ENCODE data around the gene POR. TPM values are rescaled to one million over a fixed set of nuclear protein-coding genes. Genes with fewer than 3 reads are reported as not detected.

Gene POR
- total and polyA plus RNA-seq, 2 of the 8 experiments (the other 6 are each of a cell fraction or from before 2014, with no cell fraction given): 98.7 to 144 TPM

DNA sequence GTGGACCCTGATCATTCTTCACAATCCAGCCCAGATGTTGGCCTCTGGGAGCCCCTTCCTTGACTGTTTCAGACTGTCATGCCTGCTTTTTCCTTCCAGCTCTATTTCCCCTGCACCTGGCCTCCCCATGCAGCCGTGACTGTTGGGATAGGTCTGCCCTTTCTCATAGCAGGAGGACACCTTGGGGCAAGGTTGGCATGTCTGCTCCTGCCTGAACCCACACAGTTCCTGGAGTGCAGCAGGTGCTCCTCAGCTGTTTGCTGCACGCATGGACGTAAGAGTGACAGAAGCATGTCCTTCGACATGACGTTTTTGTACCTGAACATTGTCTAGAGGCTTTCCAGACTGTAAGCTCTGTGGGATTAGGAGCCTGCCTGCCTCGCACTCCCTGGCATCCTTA lies 24.0 kb downstream of the POR start:
- Histone ChIP-seq H3K18ac (ENCODE audit: extremely low read depth, low read length) (no peak overlapping the region), H3K14ac (ENCODE audit: insufficient read length) (no peak overlapping the region), H3K9ac (replicated peaks in 1 of 4; ENCODE audit: extremely low read depth in 1 of 4, low read depth in 3 of 4, low read length in 3 of 4) (no peak overlapping the region), H3K79me2 (ENCODE audit: control insufficient read depth in 1 of 2, insufficient read depth in 2 of 2, low read length in 2 of 2) (peaks cover 0 to 42% of the 10 kb centered on the region in 2 experiments; a peak in 2 of 4 replicates), H4K5ac (ENCODE audit: insufficient read length, low read depth, low read length) (no peak overlapping the region), H3K4ac (replicated peaks; ENCODE audit: insufficient read length, low read depth, low read length) (no peak overlapping the region), H3K23me2 (ENCODE audit: low read depth, low read length) (no peaks in the 10 kb centered on the region; the same call in 1 of the 2 replicates), H2AK5ac (ENCODE audit: low read depth, low read length) (peak overlapping the region; percentile 4; the same call in 1 of the 2 replicates), H2BK5ac (ENCODE audit: low read depth, low read length) (0 out of 2 replicates have a peak overlapping the region, but pooled peaks have one; percentile 20), H4K91ac (replicated peaks; ENCODE audit: insufficient read length, low read length) (no peak overlapping the region), H3K4me2 (ENCODE audit: insufficient read depth in 1 of 2, low read depth in 2 of 2, low read length in 2 of 2) (no peak overlapping the region), H2BK15ac (ENCODE audit: low read length) (no peak overlapping the region), H2BK12ac (ENCODE audit: low read depth, low read length) (no peak overlapping the region), H4K8ac (ENCODE audit: extremely low read depth, insufficient read depth, low read length) (no peak overlapping the region), H3K36me3 (ENCODE audit: control insufficient read depth in 2 of 4, insufficient read depth in 4 of 4, low read length in 3 of 4) (no peaks in the 10 kb centered on the region; a peak in 1 of 8 replicates), H3K27ac (ENCODE audit: low read depth, low read length) (no peak overlapping the region), H3K4me1 (replicated peaks in 1 of 4; ENCODE audit: control insufficient read depth in 3 of 4, insufficient read depth in 4 of 4, low read length in 3 of 4) (0 out of 7 replicates have a peak, but pooled peaks cover 0 to 2% (median 0%) of the 10 kb centered on the region in 4 experiments), H2BK20ac (ENCODE audit: low read length) (no peak overlapping the region), H3K79me1 (ENCODE audit: low read depth, low read length) (peaks cover 16% of the 10 kb centered on the region), H4K20me1 (replicated peaks in 1 of 2; ENCODE audit: control insufficient read depth in 1 of 2, insufficient read depth in 2 of 2, low read length in 2 of 2) (peaks cover 0 to 12% of the 10 kb centered on the region in 2 experiments), H3K9me3 (ENCODE audit: insufficient read depth in 2 of 2, low read depth in 1 of 2, low read length in 1 of 2) (no peaks in the 10 kb centered on the region), H3K27me3 (replicated peaks in 1 of 4; ENCODE audit: control insufficient read depth in 3 of 4, extremely low read depth in 1 of 4, insufficient read depth in 3 of 4, low read length in 3 of 4) (no peaks in the 10 kb centered on the region), H2AFZ (ENCODE audit: low read length) (no peak overlapping the region), H3K56ac (replicated peaks; ENCODE audit: insufficient read length, low read depth, low read length) (no peak overlapping the region), H3K4me3 (ENCODE audit: extremely low read depth in 1 of 4, insufficient read depth in 2 of 4, low read depth in 3 of 4, low read length in 4 of 4) (no peak overlapping the region), H3K23ac (ENCODE audit: insufficient read length) (no peak overlapping the region), H2BK120ac (replicated peaks; ENCODE audit: low read depth, low read length) (no peak overlapping the region)
- POLR2A ChIA-PET (ENCODE audit: partially characterized antibody): interaction anchor here (1.4 to 2.9 kb wide), 3 partner anchors 12 to 24 kb away, joined by 4 to 15 read pairs (median 9); partner anchors contain the start of gene POR
- TF ChIP-seq SRF (IDR thresholded peaks at IDR 0.05; ENCODE audit: low read depth, low read length) (no peak), TEAD4 (IDR thresholded peaks at IDR 0.05; ENCODE audit: low read depth, low read length) (no peak)
- CTCF ChIA-PET (ENCODE audit: partially characterized antibody): interaction anchor here (0.7 to 1.4 kb wide), 5 partner anchors 10 to 81 kb away, joined by 3 to 4 read pairs (median 3); no protein-coding TSS in a partner anchor
- no peak for DNase-seq (ENCODE audit: low read depth in 1 of 2, low spot score in 2 of 2)
- WGBS, 2 experiments (ENCODE audit: extremely low coverage in 1 of 2, insufficient coverage in 1 of 2, insufficient read length in 1 of 2, insufficient replicate concordance in 2 of 2, low coverage in 1 of 2, low lambda C conversion rate in 2 of 2, missing lambda C conversion rate in 1 of 2): 94% methylated on average over 6 of the region's 6 CpGs; no CpG with 5 or more reads in 1 of the 2 experiments
- FAIRE-seq: no peak
